Liver (tissue), 9 donors: ENCODE measurements around the gene GNPNAT1. TPM values are rescaled to one million over a fixed set of nuclear protein-coding genes. Genes with fewer than 3 reads are reported as not detected.

Source experiments
- DNase-seq: peaks from one replicate; pipeline ENCODE4 v3.0.0-alpha.2; 2017; ENCODE audit warnings: low spot score
- H3K27ac ChIP-seq, 2 donors: one replicate each; pipeline ENCODE4 v1.7.0; 2013; ENCODE audit warnings: inconsistent platforms in 2 of 2, low read length in 2 of 2, control low read depth in 1 of 2, low read depth in 1 of 2, mild to moderate bottlenecking in 1 of 2
- H3K27me3 ChIP-seq, 4 donors: one replicate each; pipeline versions ENCODE4 v1.6.1 to v1.7.0; 2013; ENCODE audit warnings: low read length in 3 of 4, inconsistent platforms in 1 of 4, mild to moderate bottlenecking in 1 of 4, moderate library complexity in 1 of 4; ENCODE audit not compliant: control insufficient read depth in 4 of 4, insufficient read depth in 4 of 4
- H3K36me3 ChIP-seq, 4 donors: one replicate each; pipeline versions ENCODE4 v1.6.1 to v1.7.0; 2013; ENCODE audit warnings: low read length in 3 of 4, mild to moderate bottlenecking in 3 of 4, low read depth in 1 of 4, moderate library complexity in 1 of 4; ENCODE audit not compliant: control insufficient read depth in 4 of 4, insufficient read depth in 3 of 4
- H3K4me1 ChIP-seq, 4 donors: one replicate each; pipeline versions ENCODE4 v1.6.1 to v1.7.0; 2013; ENCODE audit warnings: low read length in 3 of 4, mild to moderate bottlenecking in 3 of 4, moderate library complexity in 1 of 4; ENCODE audit not compliant: control insufficient read depth in 4 of 4, insufficient read depth in 4 of 4
- H3K4me3 ChIP-seq, 3 donors: one replicate each; pipeline versions ENCODE4 v1.6.1 to v1.7.0; 2013; ENCODE audit warnings: low read length in 3 of 3, control low read depth in 1 of 3, low read depth in 1 of 3, mild to moderate bottlenecking in 1 of 3
- H3K9ac ChIP-seq, 2 donors: one replicate each; pipeline ENCODE4 v1.7.0; 2013; ENCODE audit warnings: low read length in 2 of 2, mild to moderate bottlenecking in 2 of 2, moderate library complexity in 2 of 2, control low read depth in 1 of 2, low read depth in 1 of 2
- H3K9me3 ChIP-seq, 4 donors: one replicate each; pipeline versions ENCODE4 v1.6.1 to v1.7.0; 2013; ENCODE audit warnings: low read length in 3 of 4; ENCODE audit not compliant: control insufficient read depth in 4 of 4
- ATF3 ChIP-seq: IDR thresholded peaks from 2 replicates; pipeline ENCODE4 v1.6.1; 2016; ENCODE audit warnings: antibody characterized with exemption
- EGR1 ChIP-seq, 2 donors: IDR thresholded peaks; 2 replicates each; pipeline ENCODE4 v1.6.1; 2016 to 2018; ENCODE audit warnings: antibody characterized with exemption in 2 of 2, low read depth in 2 of 2
- FOXA1 ChIP-seq: IDR thresholded peaks from 2 replicates; pipeline ENCODE4 v1.6.1; 2016; ENCODE audit warnings: antibody characterized with exemption
- FOXA2 ChIP-seq: IDR thresholded peaks from 2 replicates; pipeline ENCODE4 v1.6.1; 2016; ENCODE audit warnings: antibody characterized with exemption
- GABPA ChIP-seq, 2 donors: IDR thresholded peaks in 1 of 2; conservative IDR thresholded peaks in 1 of 2; 2 replicates each; pipeline ENCODE4 v1.6.1; 2016; ENCODE audit warnings: antibody characterized with exemption in 2 of 2, mild to moderate bottlenecking in 1 of 2, moderate library complexity in 1 of 2
- HNF4A ChIP-seq, 2 donors: conservative IDR thresholded peaks; 2 replicates each; pipeline ENCODE4 v1.6.1; 2016; ENCODE audit warnings: antibody characterized with exemption in 2 of 2, mild to moderate bottlenecking in 2 of 2
- HNF4G ChIP-seq: IDR thresholded peaks from 2 replicates; pipeline ENCODE4 v1.6.1; 2016; ENCODE audit warnings: antibody characterized with exemption
- JUND ChIP-seq, 2 donors: IDR thresholded peaks; 2 replicates each; pipeline ENCODE4 v1.6.1; 2016; ENCODE audit warnings: antibody characterized with exemption in 2 of 2
- MAX ChIP-seq: IDR thresholded peaks from 2 replicates; pipeline ENCODE4 v1.6.1; 2016; ENCODE audit warnings: antibody characterized with exemption
- NR2F2 ChIP-seq: IDR thresholded peaks from 2 replicates; pipeline ENCODE4 v1.6.1; 2016; ENCODE audit warnings: antibody characterized with exemption
- RAD21 ChIP-seq, 2 donors: IDR thresholded peaks; 2 replicates each; pipeline ENCODE4 v1.6.1; 2016; ENCODE audit warnings: antibody characterized with exemption in 2 of 2, mild to moderate bottlenecking in 2 of 2
- RXRA ChIP-seq, 2 donors: IDR thresholded peaks; 2 replicates each; pipeline ENCODE4 v1.6.1; 2017 to 2018; ENCODE audit warnings: antibody characterized with exemption in 2 of 2, mild to moderate bottlenecking in 1 of 2
- SP1 ChIP-seq: IDR thresholded peaks from 2 replicates; pipeline ENCODE4 v1.6.1; 2018; ENCODE audit warnings: antibody characterized with exemption, mild to moderate bottlenecking
- TAF1 ChIP-seq: conservative IDR thresholded peaks from 2 replicates; pipeline ENCODE4 v1.6.1; 2016; ENCODE audit warnings: antibody characterized with exemption, mild to moderate bottlenecking
- YY1 ChIP-seq: IDR thresholded peaks from 2 replicates; pipeline ENCODE4 v1.6.1; 2016; ENCODE audit warnings: antibody characterized with exemption, mild to moderate bottlenecking
- WGBS: extraction: QIAGEN DNeasy Blood & Tissue Kit; methylation state at CpG from one replicate; pipeline ENCODE4 v1.1.7; 2013; 5-methylcytosine and 5-hydroxymethylcytosine counted together
- polyA plus RNA-seq, 2 donors: library from polyadenylated mRNA; stranded (reverse) in 1 of 2; unstranded in 1 of 2; fragments of 200-250 nt in 1 of 2; fragments of >200 nt in 1 of 2; fragmentation: Nextera tagmentation in 1 of 2; extraction: Ambion mirVana in 1 of 2; gene quantifications; one replicate each; pipeline versions ENCODE4 v1.2.1 to v1.2.3, GENCODE V29; 2013 to 2015
- total RNA-seq, 2 donors: library from RNA; depleted of rRNA; stranded (reverse); fragments of >200 nt; gene quantifications; one replicate each; pipeline ENCODE4 v1.2.3, GENCODE V29; 2014
- TF ChIP-seq, protein P1 (sequence below): IDR thresholded peaks from 2 replicates; pipeline ENCODE4 v1.6.1; 2016; ENCODE audit warnings: antibody characterized with exemption, mild to moderate bottlenecking
- TF ChIP-seq, protein P2 (sequence below): IDR thresholded peaks from 2 replicates; pipeline ENCODE4 v1.6.1; 2016; ENCODE audit warnings: antibody characterized with exemption
- donor health status: healthy.
- donor health status: healthy.
- donor health status: healthy.
- donor health status: healthy.
- donor health status: healthy.

GNPNAT1 gene
- total and polyA plus RNA-seq, 4 donors = 24.9 to 50.9 (median 27.2) TPM

DNA sequence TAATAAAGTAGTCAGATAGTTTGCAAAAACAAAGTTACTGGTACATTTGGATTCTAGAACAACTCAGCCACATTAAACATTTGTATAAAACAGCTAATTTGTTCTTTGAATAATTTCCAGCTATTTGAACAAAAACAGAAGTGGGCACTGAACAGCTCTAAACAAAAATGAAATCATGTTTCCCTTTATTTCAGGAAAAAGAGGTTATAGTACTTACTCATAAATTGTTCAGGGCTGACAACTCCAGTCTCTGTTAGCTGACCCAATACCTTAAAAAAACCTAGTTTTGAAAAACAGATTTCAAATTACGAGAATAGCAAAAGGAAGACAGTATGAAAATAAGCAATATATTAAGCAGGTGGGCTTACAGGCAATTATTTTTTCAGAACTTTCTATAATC is 8.2 kb downstream of the GNPNAT1 start:
- H3K9me3 ChIP-seq = no peaks in the 10 kb centered on the region
- DNase-seq = no peak
- 83% methylated on average over 1 of the region's 1 CpG for WGBS
- no peak overlapping the region for H3K27ac ChIP-seq
- H3K4me1 ChIP-seq = peaks cover 0 to 15% (median 8%) of the 10 kb centered on the region in 4 donors
- TF ChIP-seq EGR1 (IDR thresholded peaks at IDR 0.05; ENCODE audit: low read depth in 2 of 2) (no peak), FOXA1 (no peak), MAX (no peak), YY1 (no peak), HNF4A (conservative IDR thresholded peaks at IDR 0.05) (no peak), ATF3 (no peak)
- no peak overlapping the region for H3K4me3 ChIP-seq
- H3K9ac ChIP-seq = no peak overlapping the region
- H3K36me3 ChIP-seq = peaks cover 2 to 12% (median 3%) of the 10 kb centered on the region in 4 donors
- no peaks in the 10 kb centered on the region for H3K27me3 ChIP-seq

DNA sequence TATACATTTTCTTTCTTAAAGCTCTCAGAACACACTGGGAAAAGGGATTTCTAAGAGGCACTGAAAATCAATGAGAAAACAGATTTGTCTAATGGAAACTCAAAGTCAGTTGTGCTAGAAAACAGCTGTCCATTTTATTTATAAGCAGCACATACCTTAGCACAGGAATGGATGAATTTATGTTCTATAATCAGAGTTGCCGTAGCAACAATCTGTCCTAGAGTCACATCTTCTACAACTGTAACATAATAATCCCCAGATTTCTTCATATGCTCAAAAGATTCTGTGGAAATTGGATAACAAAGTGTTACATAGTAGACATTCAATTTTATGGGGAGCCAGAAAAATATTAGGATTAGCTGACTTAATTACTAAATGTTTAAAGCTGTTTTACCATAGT is 9.8 kb downstream of the GNPNAT1 start:
- no peak for DNase-seq
- Histone ChIP-seq H3K27ac (no peak overlapping the region), H3K36me3 (peaks cover 4 to 17% (median 9%) of the 10 kb centered on the region in 4 donors), H3K9ac (no peak overlapping the region), H3K27me3 (no peaks in the 10 kb centered on the region), H3K9me3 (no peaks in the 10 kb centered on the region), H3K4me1 (peaks cover 0 to 10% (median 3%) of the 10 kb centered on the region in 4 donors), H3K4me3 (no peak overlapping the region)
- 99% methylated on average over 1 of the region's 1 CpG for WGBS
- TF ChIP-seq RAD21 (IDR thresholded peaks at IDR 0.05) = no peak
- TF ChIP-seq NR2F2 = no peak
- TF ChIP-seq GABPA (IDR thresholded peaks at IDR 0.05 in 1 of 2, conservative IDR thresholded peaks at IDR 0.05 in 1 of 2) = no peak
- no peak for TF ChIP-seq RXRA (IDR thresholded peaks at IDR 0.05)
- no peak for TF ChIP-seq TAF1
- TF ChIP-seq YY1 = no peak
- TF ChIP-seq HNF4A (conservative IDR thresholded peaks at IDR 0.05) = no peak
- TF ChIP-seq ATF3 = no peak
- TF ChIP-seq, protein P1, sequence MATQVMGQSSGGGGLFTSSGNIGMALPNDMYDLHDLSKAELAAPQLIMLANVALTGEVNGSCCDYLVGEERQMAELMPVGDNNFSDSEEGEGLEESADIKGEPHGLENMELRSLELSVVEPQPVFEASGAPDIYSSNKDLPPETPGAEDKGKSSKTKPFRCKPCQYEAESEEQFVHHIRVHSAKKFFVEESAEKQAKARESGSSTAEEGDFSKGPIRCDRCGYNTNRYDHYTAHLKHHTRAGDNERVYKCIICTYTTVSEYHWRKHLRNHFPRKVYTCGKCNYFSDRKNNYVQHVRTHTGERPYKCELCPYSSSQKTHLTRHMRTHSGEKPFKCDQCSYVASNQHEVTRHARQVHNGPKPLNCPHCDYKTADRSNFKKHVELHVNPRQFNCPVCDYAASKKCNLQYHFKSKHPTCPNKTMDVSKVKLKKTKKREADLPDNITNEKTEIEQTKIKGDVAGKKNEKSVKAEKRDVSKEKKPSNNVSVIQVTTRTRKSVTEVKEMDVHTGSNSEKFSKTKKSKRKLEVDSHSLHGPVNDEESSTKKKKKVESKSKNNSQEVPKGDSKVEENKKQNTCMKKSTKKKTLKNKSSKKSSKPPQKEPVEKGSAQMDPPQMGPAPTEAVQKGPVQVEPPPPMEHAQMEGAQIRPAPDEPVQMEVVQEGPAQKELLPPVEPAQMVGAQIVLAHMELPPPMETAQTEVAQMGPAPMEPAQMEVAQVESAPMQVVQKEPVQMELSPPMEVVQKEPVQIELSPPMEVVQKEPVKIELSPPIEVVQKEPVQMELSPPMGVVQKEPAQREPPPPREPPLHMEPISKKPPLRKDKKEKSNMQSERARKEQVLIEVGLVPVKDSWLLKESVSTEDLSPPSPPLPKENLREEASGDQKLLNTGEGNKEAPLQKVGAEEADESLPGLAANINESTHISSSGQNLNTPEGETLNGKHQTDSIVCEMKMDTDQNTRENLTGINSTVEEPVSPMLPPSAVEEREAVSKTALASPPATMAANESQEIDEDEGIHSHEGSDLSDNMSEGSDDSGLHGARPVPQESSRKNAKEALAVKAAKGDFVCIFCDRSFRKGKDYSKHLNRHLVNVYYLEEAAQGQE = no peak
- TF ChIP-seq JUND (IDR thresholded peaks at IDR 0.05) = no peak
- TF ChIP-seq FOXA2 = no peak
- TF ChIP-seq EGR1 (IDR thresholded peaks at IDR 0.05; ENCODE audit: low read depth in 2 of 2) = no peak
- TF ChIP-seq HNF4G = no peak
- TF ChIP-seq, protein P2, sequence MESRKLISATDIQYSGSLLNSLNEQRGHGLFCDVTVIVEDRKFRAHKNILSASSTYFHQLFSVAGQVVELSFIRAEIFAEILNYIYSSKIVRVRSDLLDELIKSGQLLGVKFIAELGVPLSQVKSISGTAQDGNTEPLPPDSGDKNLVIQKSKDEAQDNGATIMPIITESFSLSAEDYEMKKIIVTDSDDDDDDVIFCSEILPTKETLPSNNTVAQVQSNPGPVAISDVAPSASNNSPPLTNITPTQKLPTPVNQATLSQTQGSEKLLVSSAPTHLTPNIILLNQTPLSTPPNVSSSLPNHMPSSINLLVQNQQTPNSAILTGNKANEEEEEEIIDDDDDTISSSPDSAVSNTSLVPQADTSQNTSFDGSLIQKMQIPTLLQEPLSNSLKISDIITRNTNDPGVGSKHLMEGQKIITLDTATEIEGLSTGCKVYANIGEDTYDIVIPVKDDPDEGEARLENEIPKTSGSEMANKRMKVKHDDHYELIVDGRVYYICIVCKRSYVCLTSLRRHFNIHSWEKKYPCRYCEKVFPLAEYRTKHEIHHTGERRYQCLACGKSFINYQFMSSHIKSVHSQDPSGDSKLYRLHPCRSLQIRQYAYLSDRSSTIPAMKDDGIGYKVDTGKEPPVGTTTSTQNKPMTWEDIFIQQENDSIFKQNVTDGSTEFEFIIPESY = no peak
- TF ChIP-seq SP1 = no peak
